T-helper 2 cell treated with Interferon-gamma antibody and Interleukin-4, amounts not matched to agents 5 μg/mL and 100 μg/mL, for 36 hours (primary cell): Measurements from ENCODE around the gene CBARP.
A peak's percentile ranks its signal among the peaks of the same experiment; 100 is the strongest.

Experiments used
- DNase-seq: peaks from one replicate; pipeline ENCODE4 v3.0.0; 2021; ENCODE audit warnings: low spot score
- H3K27ac Mint-ChIP-seq: one replicate; pipeline ENCODE4 v1.8.0; 2021; ENCODE audit warnings: mild to moderate bottlenecking, mixed read lengths
- H3K27me3 Mint-ChIP-seq: one replicate; pipeline ENCODE4 v1.8.0; 2021; ENCODE audit warnings: low read depth, mixed read lengths
- H3K36me3 Mint-ChIP-seq: one replicate; pipeline ENCODE4 v1.8.0; 2021; ENCODE audit warnings: low read depth, mixed read lengths
- H3K4me1 Mint-ChIP-seq: one replicate; pipeline ENCODE4 v1.8.0; 2021; ENCODE audit warnings: low read depth, mixed read lengths
- H3K4me3 Mint-ChIP-seq: one replicate; pipeline ENCODE4 v1.8.0; 2022; ENCODE audit warnings: mild to moderate bottlenecking, moderate library complexity, mixed read lengths
- H3K9me3 Mint-ChIP-seq: one replicate; pipeline ENCODE4 v1.8.0; 2021; ENCODE audit warnings: mixed read lengths

Gene CBARP

DNA sequence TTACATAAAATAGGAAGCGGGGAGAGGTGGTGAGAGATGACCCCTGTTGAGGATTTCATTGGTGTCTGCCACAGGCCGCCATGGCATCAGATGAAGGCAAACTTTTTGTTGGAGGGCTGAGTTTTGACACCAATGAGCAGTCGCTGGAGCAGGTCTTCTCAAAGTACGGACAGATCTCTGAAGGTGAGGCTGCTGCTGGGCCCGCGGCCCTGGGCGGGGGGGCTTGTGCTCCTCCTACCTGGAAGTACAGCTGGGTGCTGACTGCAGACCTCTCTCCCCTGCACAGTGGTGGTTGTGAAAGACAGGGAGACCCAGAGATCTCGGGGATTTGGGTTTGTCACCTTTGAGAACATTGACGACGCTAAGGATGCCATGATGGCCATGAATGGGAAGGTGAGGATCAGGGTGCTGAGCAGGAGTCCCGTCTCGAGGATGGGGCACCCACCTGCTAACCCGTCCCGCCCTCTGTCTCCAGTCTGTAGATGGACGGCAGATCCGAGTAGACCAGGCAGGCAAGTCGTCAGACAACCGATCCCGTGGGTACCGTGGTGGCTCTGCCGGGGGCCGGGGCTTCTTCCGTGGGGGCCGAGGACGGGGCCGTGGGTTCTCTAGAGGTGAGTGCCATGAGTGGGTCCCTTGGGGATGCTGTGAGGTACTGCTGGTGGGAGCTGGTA lies 33.2 kb upstream of the CBARP start:
- no peak for DNase-seq
- H3K4me3 Mint-ChIP-seq, result peak overlapping the region; percentile 83
- H3K36me3 Mint-ChIP-seq, result peaks cover 44% of the 10 kb centered on the region
- H3K9me3 Mint-ChIP-seq, result no peaks in the 10 kb centered on the region
- H3K27ac Mint-ChIP-seq, result peak overlapping the region; percentile 87
- H3K27me3 Mint-ChIP-seq, result peaks cover 3% of the 10 kb centered on the region
- H3K4me1 Mint-ChIP-seq, result peaks cover 32% of the 10 kb centered on the region

DNA sequence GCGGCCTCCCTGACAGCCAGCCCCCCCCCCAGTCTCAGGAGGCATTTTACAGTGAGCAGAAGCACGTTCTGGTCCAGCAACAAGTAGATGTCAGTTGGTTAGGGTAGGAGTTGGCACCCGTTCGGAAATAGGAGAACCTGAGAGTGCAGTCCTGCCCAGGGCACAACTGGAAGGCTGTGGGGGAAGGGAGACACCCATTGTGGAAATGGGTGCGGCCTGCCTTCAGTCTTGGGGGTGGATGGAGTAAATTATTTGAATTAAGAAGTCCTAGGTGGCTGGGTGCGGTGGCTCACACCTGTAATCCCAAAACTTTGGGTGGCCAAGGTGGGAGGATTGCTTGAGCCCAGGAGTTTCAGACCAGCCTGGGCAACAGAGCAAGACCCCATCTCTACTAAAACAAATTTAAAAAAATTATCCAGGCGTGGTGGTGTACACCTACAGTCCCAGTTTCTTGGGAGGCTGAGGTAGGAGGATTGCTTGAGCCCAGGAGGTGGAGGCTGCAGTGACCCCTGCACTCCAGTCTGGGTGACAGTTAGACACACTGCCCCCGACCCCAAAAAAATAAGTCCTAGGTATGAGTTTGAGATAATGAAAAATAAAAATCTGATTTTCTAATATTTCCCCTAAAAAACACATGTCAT lies 32.5 kb upstream of the CBARP start:
- peaks cover 3% of the 10 kb centered on the region for H3K27me3 Mint-ChIP-seq
- H3K36me3 Mint-ChIP-seq, result peaks cover 44% of the 10 kb centered on the region
- H3K9me3 Mint-ChIP-seq, result no peaks in the 10 kb centered on the region
- H3K4me1 Mint-ChIP-seq, result peaks cover 36% of the 10 kb centered on the region
- H3K4me3 Mint-ChIP-seq, result peak overlapping the region; percentile 83
- H3K27ac Mint-ChIP-seq, result peak overlapping the region; percentile 87
- DNase-seq, result no peak

GRCh38 chr19:1269478-1270212 lies 31.8 kb upstream of the CBARP start:
- Mint-ChIP-seq H3K9me3 (no peaks in the 10 kb centered on the region), H3K4me1 (peaks cover 39% of the 10 kb centered on the region), H3K36me3 (peaks cover 44% of the 10 kb centered on the region), H3K4me3 (peak overlapping the region; percentile 83), H3K27me3 (peaks cover 3% of the 10 kb centered on the region), H3K27ac (peak overlapping the region; percentile 87)
- DNase-seq, result peak; percentile 86

DNA sequence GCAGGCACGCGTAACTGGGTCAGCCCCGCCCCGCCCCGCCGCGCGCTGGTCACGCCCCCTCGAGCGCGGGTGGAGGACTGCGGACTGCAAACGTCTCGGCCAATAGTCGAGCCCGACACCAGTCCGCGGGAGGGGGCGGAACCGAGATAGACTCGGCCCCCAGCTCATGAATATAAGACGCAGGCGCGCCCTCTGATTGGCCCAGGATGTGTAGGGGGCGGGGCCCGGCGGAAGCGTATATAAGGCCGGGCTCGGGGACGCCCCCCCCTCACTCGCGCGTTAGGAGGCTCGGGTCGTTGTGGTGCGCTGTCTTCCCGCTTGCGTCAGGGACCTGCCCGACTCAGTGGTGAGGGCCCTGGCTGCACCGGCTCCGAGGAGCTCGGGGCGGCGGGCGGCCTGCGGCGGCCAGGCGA lies 31.3 kb upstream of the CBARP start, which contains the start of gene CIRBP:
TSS of gene CIRBP (plus strand) at position 268 of the 413 bp plus-strand sequence. CDS start 1,602 bp downstream, outside the sequence.
- Mint-ChIP-seq H3K9me3 (no peaks in the 10 kb centered on the region), H3K4me3 (peak within 1 kb of the TSS; percentile 83), H3K27ac (peak within 1 kb of the TSS; percentile 89), H3K4me1 (peaks cover 39% of the 10 kb centered on the region), H3K36me3 (peaks cover 40% of the 10 kb centered on the region), H3K27me3 (peaks cover 3% of the 10 kb centered on the region)
- peak; percentile 100 for DNase-seq

DNA sequence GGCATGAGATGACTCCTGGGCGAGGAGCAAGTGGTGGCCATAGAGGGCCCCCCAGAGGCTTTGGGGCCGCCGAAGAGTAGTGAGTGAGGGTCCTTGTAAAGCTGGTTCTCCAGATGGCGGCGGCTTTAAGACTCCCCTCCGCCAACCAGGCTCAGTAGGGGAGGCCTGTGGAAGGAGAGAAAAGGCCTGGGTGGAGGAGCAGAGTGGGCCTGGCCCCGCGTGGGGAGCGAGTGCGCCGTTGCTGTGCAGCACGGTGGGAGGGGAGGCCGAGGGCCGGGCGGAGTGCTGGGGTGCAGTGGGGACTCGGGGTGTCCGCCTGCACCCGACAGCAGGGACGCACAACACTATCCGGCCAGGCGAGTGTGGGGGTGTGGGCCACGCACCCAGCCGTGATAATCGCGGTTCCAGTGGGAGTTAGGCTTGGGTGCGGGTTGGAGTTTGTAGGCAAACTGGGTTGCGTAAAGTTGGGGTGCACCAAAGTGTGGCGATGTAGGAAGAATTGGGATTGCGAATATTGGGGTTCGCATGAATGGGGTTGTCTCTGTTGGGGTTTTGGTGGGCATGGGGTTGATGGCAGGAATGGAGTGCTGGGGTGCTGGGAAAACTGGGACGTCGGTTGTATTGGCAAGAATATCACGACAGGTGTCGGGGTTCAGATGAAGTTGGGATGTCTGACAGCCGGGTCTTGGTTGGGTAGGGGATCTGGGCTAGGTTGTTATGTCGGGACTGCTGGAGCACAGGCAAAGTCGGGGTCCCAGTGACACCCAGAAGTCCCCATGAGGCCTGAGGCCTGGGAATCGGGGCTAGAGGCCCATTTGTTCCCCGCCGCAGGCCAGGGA lies 30.6 kb upstream of the CBARP start:
- Mint-ChIP-seq H3K27ac (peak overlapping the region; percentile 76), H3K36me3 (peaks cover 34% of the 10 kb centered on the region), H3K9me3 (no peaks in the 10 kb centered on the region), H3K27me3 (peaks cover 3% of the 10 kb centered on the region), H3K4me1 (peaks cover 36% of the 10 kb centered on the region), H3K4me3 (peak overlapping the region; percentile 68)
- DNase-seq, result no peak

- DNase-seq, result no peak
- Mint-ChIP-seq H3K4me3 (peak overlapping the region; percentile 69), H3K27me3 (peaks cover 3% of the 10 kb centered on the region), H3K4me1 (peaks cover 37% of the 10 kb centered on the region), H3K27ac (peak overlapping the region; percentile 26), H3K9me3 (no peaks in the 10 kb centered on the region), H3K36me3 (peaks cover 28% of the 10 kb centered on the region)
Measured at GRCh38 chr19:1267477-1268225, 29.8 kb upstream of the CBARP start.

- Mint-ChIP-seq H3K4me1 (peaks cover 35% of the 10 kb centered on the region), H3K9me3 (no peaks in the 10 kb centered on the region), H3K27ac (peak overlapping the region; percentile 26), H3K27me3 (peaks cover 3% of the 10 kb centered on the region), H3K4me3 (peak overlapping the region; percentile 69), H3K36me3 (peaks cover 23% of the 10 kb centered on the region)
- peak; percentile 81 for DNase-seq
Measured at GRCh38 chr19:1266916-1267476, 29.2 kb upstream of the CBARP start.

DNA sequence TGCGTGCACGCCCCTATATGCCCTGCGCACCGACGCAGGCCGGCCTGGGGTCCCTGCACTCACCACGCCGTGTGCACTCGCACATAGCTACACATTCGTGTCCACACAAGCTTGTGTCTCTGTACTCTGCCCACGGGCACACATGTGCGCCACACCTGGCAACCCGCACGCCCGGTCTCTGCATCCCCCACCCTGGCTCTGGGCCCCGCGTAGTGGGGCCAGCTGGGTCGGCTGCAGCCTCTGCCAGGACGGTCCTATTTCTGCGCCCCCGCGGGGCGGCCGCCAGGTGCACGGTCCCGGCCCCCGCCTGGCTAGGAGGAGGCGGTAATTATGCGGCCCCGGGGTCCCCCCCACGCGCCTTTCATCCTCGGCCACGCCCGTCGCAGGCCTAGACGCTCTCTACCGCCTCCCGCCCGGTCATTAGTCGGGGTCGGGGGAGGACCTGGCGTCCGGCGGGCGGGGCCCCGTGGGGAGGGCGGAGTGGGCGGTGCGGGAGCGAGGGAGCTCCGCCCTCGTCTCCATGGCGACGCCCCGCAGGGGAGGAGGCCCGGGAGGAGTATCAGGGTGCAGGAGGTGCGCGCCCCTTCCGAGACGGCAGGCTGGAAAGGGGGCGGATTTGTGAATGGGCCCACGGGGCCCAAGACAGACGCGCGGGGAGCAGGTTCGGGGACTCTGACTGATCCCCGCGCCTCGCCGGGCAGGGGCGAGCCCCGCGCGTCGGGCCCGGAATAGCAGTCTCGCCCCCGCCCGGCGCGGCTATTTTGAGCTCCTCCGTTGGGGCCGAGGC lies 28.5 kb upstream of the CBARP start:
- peak; percentile 89 for DNase-seq
- Mint-ChIP-seq H3K36me3 (peaks cover 16% of the 10 kb centered on the region), H3K27ac (no peak overlapping the region), H3K9me3 (no peaks in the 10 kb centered on the region), H3K4me1 (peaks cover 38% of the 10 kb centered on the region), H3K27me3 (peaks cover 3% of the 10 kb centered on the region), H3K4me3 (peak overlapping the region; percentile 57)

DNA sequence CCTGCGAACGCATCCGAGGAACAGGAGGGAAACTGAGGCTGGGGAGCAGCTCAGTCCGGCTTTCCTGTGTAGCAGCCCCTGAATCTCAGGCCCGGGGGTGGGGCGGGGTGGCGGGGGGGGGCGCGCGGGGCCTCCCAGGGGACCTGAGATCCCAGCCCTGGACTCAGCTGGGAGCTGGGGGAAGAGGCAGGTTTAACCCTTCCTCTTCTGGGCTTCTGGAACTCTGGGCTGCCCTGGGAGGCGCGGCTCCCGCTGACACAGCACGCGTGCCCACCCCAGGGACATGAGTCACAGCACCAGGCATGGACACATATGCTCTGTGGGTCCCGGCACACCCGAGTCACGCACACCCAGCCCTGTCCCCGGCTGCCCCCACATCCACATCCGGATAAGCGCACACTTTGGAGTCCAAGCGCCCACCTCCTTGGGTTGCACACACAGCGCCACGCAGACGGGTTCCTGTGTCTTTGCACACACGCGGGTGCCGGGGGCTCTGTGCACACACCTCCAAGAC lies 27.9 kb upstream of the CBARP start:
- H3K27ac Mint-ChIP-seq, result no peak overlapping the region
- DNase-seq, result peak; percentile 52
- H3K36me3 Mint-ChIP-seq, result peaks cover 10% of the 10 kb centered on the region
- H3K27me3 Mint-ChIP-seq, result peaks cover 3% of the 10 kb centered on the region
- H3K4me1 Mint-ChIP-seq, result peaks cover 34% of the 10 kb centered on the region
- peak overlapping the region; percentile 57 for H3K4me3 Mint-ChIP-seq
- H3K9me3 Mint-ChIP-seq, result no peaks in the 10 kb centered on the region

- Mint-ChIP-seq H3K4me3 (peak overlapping the region; percentile 55), H3K4me1 (peaks cover 31% of the 10 kb centered on the region), H3K9me3 (no peaks in the 10 kb centered on the region), H3K27me3 (peaks cover 3% of the 10 kb centered on the region), H3K36me3 (peaks cover 3% of the 10 kb centered on the region), H3K27ac (peak overlapping the region; percentile 49)
- DNase-seq, result no peak
Measured at GRCh38 chr19:1264801-1265614, 27.2 kb upstream of the CBARP start.

DNA sequence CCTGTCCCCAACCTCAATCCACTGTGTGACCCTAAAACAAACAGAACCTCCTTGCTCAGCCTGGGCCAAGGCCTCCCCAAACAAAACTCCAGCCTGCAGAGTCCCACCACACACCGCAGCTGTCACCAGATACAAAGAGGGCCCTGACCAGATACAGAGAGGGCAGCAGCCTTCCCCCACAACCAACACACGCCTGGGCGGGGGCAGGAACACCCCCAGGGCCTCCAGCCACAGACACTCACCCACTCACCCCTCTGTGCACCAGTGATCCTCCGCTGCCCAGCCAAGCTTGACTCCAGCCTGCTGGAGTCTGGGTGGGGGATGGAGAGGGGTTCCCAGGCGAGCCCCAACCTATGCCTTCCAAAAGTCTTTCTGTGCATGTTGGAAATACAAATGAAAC lies 25.4 kb upstream of the CBARP start:
- peaks cover 38% of the 10 kb centered on the region for H3K4me1 Mint-ChIP-seq
- DNase-seq, result no peak
- no peaks in the 10 kb centered on the region for H3K9me3 Mint-ChIP-seq
- H3K4me3 Mint-ChIP-seq, result peak overlapping the region; percentile 43
- peak overlapping the region; percentile 31 for H3K27ac Mint-ChIP-seq
- H3K36me3 Mint-ChIP-seq, result peaks cover 7% of the 10 kb centered on the region
- H3K27me3 Mint-ChIP-seq, result peaks cover 3% of the 10 kb centered on the region
